Bronchial epithelial cell (primary cell): Measurements from ENCODE around the gene SLC6A6. TPM values are rescaled to one million over a fixed set of nuclear protein-coding genes. Genes with fewer than 3 reads are reported as not detected.
A peak's percentile ranks its signal among the peaks of the same experiment; 100 is the strongest.

Source experiments
- DNase-seq: peaks from one replicate; pipeline ENCODE4 v3.0.0-alpha.2; 2010; ENCODE audit warnings: low read depth
- FAIRE-seq: peaks from 2 replicates; lab custom pipeline; 2011; peaks lifted over from hg19 to GRCh38; lab: Jason Lieb, UNC
- H3K27me3 ChIP-seq: 2 replicates; pipeline ENCODE4 v1.5.1; 2011; ENCODE audit warnings: low read length; ENCODE audit not compliant: control insufficient read depth, insufficient read depth
- H3K36me3 ChIP-seq: 2 replicates; pipeline ENCODE4 v1.5.1; 2011; ENCODE audit warnings: low read length; ENCODE audit not compliant: control insufficient read depth, insufficient read depth
- H3K4me3 ChIP-seq: 2 replicates; pipeline ENCODE4 v1.5.1; 2011; ENCODE audit warnings: mild to moderate bottlenecking, low read depth, low read length, control low read depth
- CTCF ChIP-seq: IDR thresholded peaks from 2 replicates; pipeline ENCODE4 v1.5.1; 2011; ENCODE audit warnings: mild to moderate bottlenecking, moderate library complexity, low read length, control low read depth, inconsistent platforms; ENCODE audit not compliant: insufficient read depth, severe bottlenecking
- total RNA-seq: library from RNA; depleted of rRNA; stranded (reverse); fragments of >200 nt; gene quantifications from 2 replicates; pipeline ENCODE4 v1.2.1, GENCODE V29; 2014

Gene SLC6A6
- total RNA-seq, 1 donor from 2014 or later = 13.2 TPM

- FAIRE-seq (no peak), DNase-seq (peak; percentile 25)
- Histone ChIP-seq H3K27me3 (peaks cover 3% of the 10 kb centered on the region), H3K4me3 (no peak overlapping the region), H3K36me3 (no peaks in the 10 kb centered on the region)
- peak; percentile 52 for TF ChIP-seq CTCF
Observed at GRCh38 chr3:14369675-14370669, 32.4 kb upstream of the SLC6A6 start.

GRCh38 chr3:14370720-14371572 is 31.5 kb upstream of the SLC6A6 start:
- no peak overlapping the region for H3K4me3 ChIP-seq
- TF ChIP-seq CTCF = no peak
- FAIRE-seq = no peak
- H3K27me3 ChIP-seq = peaks cover 3% of the 10 kb centered on the region
- DNase-seq = peak; percentile 79
- H3K36me3 ChIP-seq = no peaks in the 10 kb centered on the region

GRCh38 chr3:14371573-14372474 is 30.6 kb upstream of the SLC6A6 start:
- no peak overlapping the region for H3K4me3 ChIP-seq
- no peaks in the 10 kb centered on the region for H3K36me3 ChIP-seq
- peak; percentile 9 for TF ChIP-seq CTCF
- H3K27me3 ChIP-seq = peaks cover 3% of the 10 kb centered on the region
- DNase-seq (peak; percentile 70), FAIRE-seq (peak; percentile 73)

GRCh38 chr3:14372587-14372986 is 29.8 kb upstream of the SLC6A6 start:
- no peaks in the 10 kb centered on the region for H3K36me3 ChIP-seq
- no peak for TF ChIP-seq CTCF
- no peak for FAIRE-seq
- no peak overlapping the region for H3K4me3 ChIP-seq
- DNase-seq = no peak
- H3K27me3 ChIP-seq = peaks cover 3% of the 10 kb centered on the region

GRCh38 chr3:14373753-14374376 is 28.5 kb upstream of the SLC6A6 start:
- FAIRE-seq = no peak
- TF ChIP-seq CTCF = no peak
- Histone ChIP-seq H3K36me3 (no peaks in the 10 kb centered on the region), H3K4me3 (no peak overlapping the region), H3K27me3 (no peaks in the 10 kb centered on the region)
- DNase-seq = no peak
